Breast epithelium (tissue), 4 donors: ENCODE data around the gene SLC50A1. TPM values are rescaled to one million over a fixed set of nuclear protein-coding genes. Genes with fewer than 3 reads are reported as not detected.
A peak's percentile ranks its signal among the peaks of the same experiment; 100 is the strongest.

Experiments
- DNase-seq, 2 donors: peaks; one replicate each; pipeline ENCODE4 v3.0.0-alpha.2; 2019; ENCODE audit warnings: low spot score in 2 of 2
- H3K27ac ChIP-seq, 2 donors: fragments of 200-600 bp; sonication (generic) in 1 of 2; one replicate each; pipeline ENCODE4 v1.5.1; 2016 to 2019; ENCODE audit warnings: mild to moderate bottlenecking in 1 of 2
- H3K27me3 ChIP-seq, 2 donors: fragments of 200-600 bp; sonication (generic) in 1 of 2; one replicate each; pipeline versions ENCODE4 v1.5.1 to v1.6.0; 2017 to 2019; ENCODE audit warnings: control low read depth in 1 of 2, mild to moderate bottlenecking in 1 of 2
- H3K36me3 ChIP-seq: fragments of 200-600 bp; one replicate; pipeline ENCODE4 v1.5.1; 2019
- H3K4me1 ChIP-seq, 2 donors: fragments of 200-600 bp; sonication (generic); one replicate each; pipeline ENCODE4 v1.5.1; 2016 to 2019; ENCODE audit warnings: control low read depth in 1 of 2
- H3K4me3 ChIP-seq, 3 donors: fragments of 200-600 bp; sonication (generic); 1 replicate in 2 of 3; 2 replicates in 1 of 3; pipeline ENCODE4 v1.5.1; 2016 to 2019; ENCODE audit warnings: mild to moderate bottlenecking in 3 of 3, moderate library complexity in 2 of 3
- H3K9me3 ChIP-seq, 2 donors: fragments of 200-600 bp; sonication (generic) in 1 of 2; one replicate each; pipeline ENCODE4 v1.5.1; 2016 to 2019; ENCODE audit warnings: control low read depth in 1 of 2
- POLR2A ChIP-seq: fragments of 450-650 bp; IDR thresholded peaks from one replicate; pipeline ENCODE4 v1.6.1; 2016; ENCODE audit warnings: antibody characterized with exemption, mild to moderate bottlenecking, moderate library complexity
- POLR2AphosphoS5 ChIP-seq, 3 donors: sonication (generic); formaldehyde crosslinking; IDR thresholded peaks; one replicate each; pipeline ENCODE4 v1.6.1; 2017; ENCODE audit warnings: antibody characterized with exemption in 3 of 3
- intact Hi-C: fragments of 100-400 bp; cut with DNase I; formaldehyde crosslinking; loops from one replicate; pipeline ENCODE4 v1.15.1; 2023; ENCODE audit warnings: low total_unique reads
- total RNA-seq, 3 donors: library from RNA; depleted of rRNA; stranded (reverse); fragments of >200 nt; gene quantifications; one replicate each; pipeline ENCODE4 v1.1.0, GENCODE V29; 2016
- TF ChIP-seq, protein P1 (sequence below), 3 donors: fragments of 450-650 bp; IDR thresholded peaks; one replicate each; pipeline ENCODE4 v1.5.1; 2016 to 2017; ENCODE audit warnings: antibody characterized with exemption in 3 of 3, mild to moderate bottlenecking in 3 of 3, moderate library complexity in 3 of 3

SLC50A1 gene
- total RNA-seq, 3 donors from 2014 or later: 25.0 to 32.4 (median 28.5) TPM

DNA sequence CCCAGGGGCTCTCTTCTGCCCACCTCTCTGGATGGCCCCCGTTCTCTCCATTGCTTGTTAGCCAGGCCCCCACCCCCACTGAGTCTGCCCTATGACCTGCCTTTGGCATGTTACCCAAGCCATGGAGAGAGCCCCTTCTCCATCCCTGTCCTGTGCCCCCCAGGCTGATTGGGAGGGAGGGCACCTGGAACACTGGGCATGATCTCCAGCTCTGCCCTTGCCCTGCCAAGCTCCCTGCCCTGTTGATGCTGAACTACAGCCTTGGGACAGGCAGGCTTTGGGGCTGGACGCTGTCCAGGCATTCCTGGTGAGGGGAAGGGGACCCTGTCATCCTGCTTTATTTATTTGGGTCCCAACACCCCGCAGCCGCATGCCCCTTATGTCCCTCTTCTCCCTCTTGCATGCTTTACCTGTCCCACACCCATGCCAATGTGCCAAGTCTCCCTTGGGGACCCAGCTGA lies 48.7 kb downstream of the SLC50A1 start:
- peak overlapping the region; percentile 87 to 91 for H3K27ac ChIP-seq
- TF ChIP-seq POLR2A (no peak), POLR2AphosphoS5 (IDR thresholded peaks at IDR 0.05) (no peak)
- TF ChIP-seq, protein P1, sequence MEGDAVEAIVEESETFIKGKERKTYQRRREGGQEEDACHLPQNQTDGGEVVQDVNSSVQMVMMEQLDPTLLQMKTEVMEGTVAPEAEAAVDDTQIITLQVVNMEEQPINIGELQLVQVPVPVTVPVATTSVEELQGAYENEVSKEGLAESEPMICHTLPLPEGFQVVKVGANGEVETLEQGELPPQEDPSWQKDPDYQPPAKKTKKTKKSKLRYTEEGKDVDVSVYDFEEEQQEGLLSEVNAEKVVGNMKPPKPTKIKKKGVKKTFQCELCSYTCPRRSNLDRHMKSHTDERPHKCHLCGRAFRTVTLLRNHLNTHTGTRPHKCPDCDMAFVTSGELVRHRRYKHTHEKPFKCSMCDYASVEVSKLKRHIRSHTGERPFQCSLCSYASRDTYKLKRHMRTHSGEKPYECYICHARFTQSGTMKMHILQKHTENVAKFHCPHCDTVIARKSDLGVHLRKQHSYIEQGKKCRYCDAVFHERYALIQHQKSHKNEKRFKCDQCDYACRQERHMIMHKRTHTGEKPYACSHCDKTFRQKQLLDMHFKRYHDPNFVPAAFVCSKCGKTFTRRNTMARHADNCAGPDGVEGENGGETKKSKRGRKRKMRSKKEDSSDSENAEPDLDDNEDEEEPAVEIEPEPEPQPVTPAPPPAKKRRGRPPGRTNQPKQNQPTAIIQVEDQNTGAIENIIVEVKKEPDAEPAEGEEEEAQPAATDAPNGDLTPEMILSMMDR (IDR thresholded peaks at IDR 0.05): no peak
- no peak for DNase-seq

GRCh38 chr1:155184835-155185782 lies 49.5 kb downstream of the SLC50A1 start:
- H3K27me3 ChIP-seq: no peaks in the 10 kb centered on the region
- no peak overlapping the region for H3K4me3 ChIP-seq
- intact Hi-C loops: no loop called here
- peaks cover 0 to 14% of the 10 kb centered on the region in 2 donors for H3K4me1 ChIP-seq
- no peaks in the 10 kb centered on the region for H3K9me3 ChIP-seq
- DNase-seq: peak in 1 of 2 donors; percentile 62
- H3K36me3 ChIP-seq: no peaks in the 10 kb centered on the region
- H3K27ac ChIP-seq: peak overlapping the region; percentile 87 to 91
- TF ChIP-seq POLR2AphosphoS5 (IDR thresholded peaks at IDR 0.05) (no peak), POLR2A (no peak)
- TF ChIP-seq, protein P1 (IDR thresholded peaks at IDR 0.05): no peak

More for the DNA sequence above, 48.7 kb downstream of the SLC50A1 start:
- intact Hi-C loops: no loop called here
- peaks cover 0 to 16% of the 10 kb centered on the region in 2 donors for H3K4me1 ChIP-seq
- H3K4me3 ChIP-seq: no peak overlapping the region
- H3K9me3 ChIP-seq: no peaks in the 10 kb centered on the region
- H3K27me3 ChIP-seq: no peaks in the 10 kb centered on the region
- H3K36me3 ChIP-seq: no peaks in the 10 kb centered on the region

GRCh38 chr1:155185783-155186066 lies 50.1 kb downstream of the SLC50A1 start:
- Histone ChIP-seq H3K27ac (peak overlapping the region; percentile 87 to 91), H3K36me3 (no peaks in the 10 kb centered on the region), H3K27me3 (no peaks in the 10 kb centered on the region), H3K4me1 (peaks cover 0 to 14% of the 10 kb centered on the region in 2 donors), H3K9me3 (no peaks in the 10 kb centered on the region), H3K4me3 (no peak overlapping the region)
- TF ChIP-seq, protein P1 (IDR thresholded peaks at IDR 0.05): no peak
- TF ChIP-seq POLR2AphosphoS5 (IDR thresholded peaks at IDR 0.05): no peak
- TF ChIP-seq POLR2A: no peak
- DNase-seq: no peak
- intact Hi-C loops: no loop called here

- H3K4me1 ChIP-seq: peaks cover 0 to 14% of the 10 kb centered on the region in 2 donors
- no peaks in the 10 kb centered on the region for H3K36me3 ChIP-seq
- TF ChIP-seq POLR2AphosphoS5 (IDR thresholded peaks at IDR 0.05) (no peak), POLR2A (no peak)
- TF ChIP-seq, protein P1 (IDR thresholded peaks at IDR 0.05): no peak
- intact Hi-C loops: no loop called here
- H3K27me3 ChIP-seq: no peaks in the 10 kb centered on the region
- no peak overlapping the region for H3K4me3 ChIP-seq
- H3K9me3 ChIP-seq: no peaks in the 10 kb centered on the region
- H3K27ac ChIP-seq: peak overlapping the region; percentile 87 to 91
- DNase-seq: no peak
These were observed 50.6 kb downstream of the SLC50A1 start for GRCh38 chr1:155186067-155186793.
